ENCODE data around the gene CHRDL1.
A peak's percentile ranks its signal among the peaks of the same experiment; 100 is the strongest.
"Not testable (repeated sequence)": the region's sequence is repeated elsewhere in the genome, so short reads cannot be mapped to it uniquely, and the experiment has no call there.

Gene CHRDL1, protein sequence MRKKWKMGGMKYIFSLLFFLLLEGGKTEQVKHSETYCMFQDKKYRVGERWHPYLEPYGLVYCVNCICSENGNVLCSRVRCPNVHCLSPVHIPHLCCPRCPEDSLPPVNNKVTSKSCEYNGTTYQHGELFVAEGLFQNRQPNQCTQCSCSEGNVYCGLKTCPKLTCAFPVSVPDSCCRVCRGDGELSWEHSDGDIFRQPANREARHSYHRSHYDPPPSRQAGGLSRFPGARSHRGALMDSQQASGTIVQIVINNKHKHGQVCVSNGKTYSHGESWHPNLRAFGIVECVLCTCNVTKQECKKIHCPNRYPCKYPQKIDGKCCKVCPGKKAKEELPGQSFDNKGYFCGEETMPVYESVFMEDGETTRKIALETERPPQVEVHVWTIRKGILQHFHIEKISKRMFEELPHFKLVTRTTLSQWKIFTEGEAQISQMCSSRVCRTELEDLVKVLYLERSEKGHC

DNA sequence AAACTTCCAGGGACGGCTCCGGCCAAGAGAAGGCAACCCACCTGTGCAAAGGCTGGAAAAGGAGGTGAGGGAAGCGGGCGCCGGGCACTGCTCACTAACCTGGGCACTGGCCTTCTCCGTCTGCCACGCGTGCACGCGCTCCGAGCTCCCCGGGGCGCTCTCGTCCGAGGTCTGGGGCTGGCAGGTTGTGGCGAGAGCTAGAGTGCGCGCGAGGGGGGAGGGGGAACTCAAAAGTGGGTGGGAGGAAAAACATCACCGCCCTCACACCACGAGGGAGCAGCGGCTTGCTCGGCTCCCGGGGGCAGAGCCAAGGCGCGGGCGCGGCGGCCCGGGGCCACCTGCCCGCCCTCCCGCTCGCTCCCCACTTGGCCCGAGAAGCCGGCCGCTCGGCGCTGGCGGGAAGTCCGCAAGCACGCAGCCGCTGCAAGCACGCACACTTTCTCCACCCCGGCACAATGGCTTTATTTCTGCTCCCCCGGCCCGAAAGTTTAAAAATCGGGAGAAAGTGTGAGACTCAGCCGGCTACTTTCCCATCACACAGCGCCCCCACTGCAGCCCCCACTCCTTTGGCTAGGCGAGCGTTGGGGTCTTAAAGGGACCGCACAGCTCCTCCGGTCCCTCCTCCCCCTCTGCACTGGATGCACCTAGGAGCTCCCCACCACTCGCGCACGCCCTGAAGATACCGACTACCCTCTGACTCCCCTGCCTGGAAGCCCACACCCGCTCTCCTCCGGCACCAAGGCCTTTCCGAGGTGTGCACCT is at the start of gene CHRDL1:
Gene CHRDL1, minus strand, starts transcription at position 173 of the 762 bp plus-strand sequence. CDS start 3,636 bp downstream, outside the sequence.
- peak; percentile 50 for DNase-seq

DNA sequence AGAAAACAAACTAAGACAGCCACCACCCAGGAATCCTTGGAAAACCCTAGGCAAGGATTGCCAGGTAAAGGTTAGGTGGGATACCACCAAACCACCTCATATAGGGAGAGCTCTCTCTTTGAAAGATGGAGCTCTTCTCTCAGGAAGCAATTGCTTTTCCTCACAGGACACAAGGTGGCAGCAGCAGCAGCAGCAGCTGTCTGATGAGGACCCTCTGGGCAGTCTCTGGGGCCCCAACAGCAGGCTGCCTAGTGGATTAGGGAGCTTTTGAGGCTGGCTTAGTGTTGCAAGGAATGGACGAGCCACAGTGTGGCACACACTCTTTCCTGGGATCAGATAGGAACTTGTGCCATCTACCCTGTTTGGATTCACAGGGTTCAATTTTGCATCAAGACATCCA is 41.4 kb upstream of the CHRDL1 start:
- DNase-seq = no peak

DNA sequence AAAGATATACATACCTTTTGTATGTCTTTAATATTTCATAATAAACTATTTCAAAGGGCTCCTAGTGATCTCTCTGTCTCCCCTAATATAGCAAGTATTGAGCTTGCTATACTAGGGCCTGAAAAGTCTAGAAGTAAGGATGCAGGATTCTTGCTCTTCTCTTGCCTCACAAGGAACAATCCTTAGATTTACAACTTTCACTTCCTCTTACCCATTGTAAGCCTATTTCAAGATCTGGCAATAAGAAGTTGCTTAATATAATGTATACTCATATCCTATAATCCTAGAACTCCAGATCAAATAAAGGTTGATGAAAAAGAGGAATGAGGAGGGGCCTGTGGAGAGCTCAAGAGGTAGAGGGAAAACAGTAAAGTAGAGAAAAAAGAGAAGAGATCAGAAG is 40.8 kb upstream of the CHRDL1 start:
- DNase-seq = no peak

DNA sequence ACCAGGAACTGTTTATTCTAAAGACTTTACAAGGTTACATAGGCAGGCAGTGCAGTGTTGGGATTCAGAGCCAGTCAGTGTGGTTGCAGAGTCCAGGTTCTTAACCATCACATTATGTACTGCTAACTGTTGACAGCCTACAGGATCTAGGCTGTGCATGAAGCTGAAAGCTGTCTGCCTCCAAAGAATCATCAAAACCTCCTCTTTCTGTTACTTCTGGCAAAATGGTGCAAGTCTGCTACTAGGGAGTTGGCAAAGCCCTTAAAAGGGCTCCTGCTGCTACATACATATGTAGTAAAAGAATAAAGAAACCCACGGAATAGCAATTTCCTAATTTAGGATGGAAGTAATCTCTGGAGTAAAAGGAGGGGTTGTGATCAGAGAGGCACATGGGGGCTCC is 40.4 kb upstream of the CHRDL1 start:
- no peak for DNase-seq

DNA sequence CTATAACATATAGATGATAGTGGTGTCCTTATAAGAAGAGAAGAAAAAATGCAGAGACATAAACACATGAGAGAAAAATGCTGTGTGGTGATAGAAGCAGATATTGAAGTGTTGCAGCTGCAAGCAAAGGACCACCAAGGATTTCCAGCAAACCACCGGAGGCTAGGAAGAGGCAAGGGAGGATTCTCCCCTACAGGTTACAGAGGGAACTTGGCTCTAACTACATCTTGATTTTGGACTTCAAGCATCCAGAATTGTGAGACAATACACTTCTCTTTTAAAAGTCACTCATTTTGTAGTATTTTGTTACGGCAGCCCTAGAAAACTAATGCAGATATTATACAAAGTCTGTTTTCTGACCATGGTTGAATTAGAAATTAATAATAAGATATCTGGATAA is 30.4 kb upstream of the CHRDL1 start:
- no peak for DNase-seq

DNA sequence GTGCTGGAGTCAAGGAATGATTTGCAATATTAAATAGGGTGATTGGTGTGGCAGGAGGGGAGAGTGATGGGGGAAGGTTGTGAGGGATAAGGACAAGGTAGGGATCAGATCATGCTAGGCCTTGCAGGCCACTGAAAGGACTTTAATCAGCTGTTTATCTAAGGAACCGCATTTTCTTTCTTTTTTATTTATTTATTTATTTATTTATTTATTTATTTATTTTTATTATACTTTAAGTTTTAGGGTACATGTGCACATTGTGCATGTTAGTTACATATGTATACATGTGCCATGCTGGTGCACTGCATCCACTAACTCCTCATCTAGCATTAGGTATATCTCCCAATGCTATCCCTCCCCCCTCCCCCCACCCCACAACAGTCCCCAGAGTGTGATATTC is 20.9 kb upstream of the CHRDL1 start:
- DNase-seq = not testable (repeated sequence)

DNA sequence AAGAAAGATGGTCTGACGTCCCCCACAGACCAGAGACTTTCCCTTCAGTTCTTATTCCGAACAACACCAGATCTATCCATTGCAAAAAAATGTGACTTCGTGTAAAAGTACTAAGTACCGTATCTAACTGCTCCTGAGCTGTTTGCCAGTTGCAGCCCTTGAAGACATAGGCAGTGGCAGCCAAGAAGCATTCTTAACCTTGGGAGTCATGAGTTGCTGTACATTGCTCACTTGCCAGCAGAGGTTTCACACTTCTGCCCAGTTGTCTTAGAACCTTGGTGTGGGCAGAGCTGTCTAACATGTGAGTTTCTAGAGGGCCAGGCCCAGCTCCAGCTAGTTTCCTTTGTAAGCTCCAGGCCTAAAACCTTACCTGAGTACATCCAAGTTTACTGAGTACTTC is 10.5 kb upstream of the CHRDL1 start:
- no peak for DNase-seq

DNA sequence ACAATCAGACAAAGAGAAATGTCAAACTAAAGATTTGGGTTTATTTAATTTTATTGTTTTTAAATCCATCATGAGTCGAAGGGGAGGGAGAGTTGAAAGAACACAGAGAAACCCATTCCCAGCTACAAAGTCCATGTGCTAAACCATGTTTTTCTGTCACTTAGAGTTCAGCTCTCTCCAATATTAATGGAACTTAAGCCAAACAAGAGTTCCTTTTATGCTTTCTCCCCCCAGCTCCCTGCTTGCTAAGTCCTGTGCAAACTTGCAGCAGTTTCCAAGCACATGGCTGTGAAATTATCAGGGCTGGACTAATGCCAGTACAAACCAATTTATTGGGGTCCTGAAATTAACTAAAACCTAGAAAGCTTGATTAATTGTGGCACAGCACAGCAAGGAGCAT is 9.7 kb upstream of the CHRDL1 start:
- no peak for DNase-seq

DNA sequence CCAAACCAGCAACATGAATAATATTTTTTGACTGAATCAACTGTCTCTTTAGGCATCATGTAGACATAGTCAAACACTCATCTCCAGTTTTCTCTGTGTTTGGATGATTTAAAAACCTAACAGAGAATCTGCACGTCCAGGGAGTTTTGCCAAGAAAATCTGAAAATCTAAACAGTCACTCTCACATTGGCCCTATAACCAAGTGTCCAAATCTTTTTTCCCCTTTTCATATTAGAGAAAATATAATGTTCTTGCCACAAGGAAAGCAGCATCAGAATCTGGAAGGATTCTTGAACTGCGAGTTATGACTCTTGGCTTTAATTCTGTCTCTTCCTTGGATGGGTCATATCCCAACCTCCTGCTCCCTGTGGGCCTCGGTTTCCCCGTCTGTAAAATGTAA is 8.8 kb upstream of the CHRDL1 start:
- DNase-seq = no peak

DNA sequence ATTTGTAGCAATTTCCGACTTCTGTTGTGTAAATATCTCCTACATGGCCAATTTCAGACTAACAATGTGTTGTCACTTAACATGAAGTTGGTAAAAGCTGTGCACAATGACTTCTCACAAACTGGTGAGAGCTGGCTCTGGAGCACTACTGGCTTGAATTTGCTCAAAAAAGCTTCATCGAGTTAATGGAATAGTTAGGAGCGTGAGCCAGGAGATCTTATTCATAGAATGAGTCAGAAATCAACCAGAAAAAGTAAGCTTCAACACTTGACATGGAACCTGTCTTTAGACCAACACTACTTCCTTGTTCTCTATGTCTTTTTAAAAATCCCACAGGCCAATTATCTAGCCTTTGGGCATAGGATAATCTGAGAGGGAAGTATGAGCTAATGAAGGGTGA is 7.9 kb upstream of the CHRDL1 start:
- no peak for DNase-seq

DNA sequence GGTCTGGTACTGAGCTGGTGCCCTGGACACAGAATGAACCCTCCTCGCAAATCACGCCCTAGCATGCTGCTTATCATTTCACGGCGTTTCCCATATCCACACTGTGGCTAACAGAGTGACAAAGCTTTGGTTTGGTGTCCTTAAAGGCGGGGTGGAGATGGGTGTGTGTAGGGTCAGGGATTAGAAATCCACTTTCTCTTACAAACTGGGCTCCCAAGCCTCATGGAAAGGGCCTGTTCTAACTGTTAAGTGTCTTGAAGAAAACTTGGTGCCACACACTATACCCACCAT is 735 bp upstream of the CHRDL1 start:
- DNase-seq = no peak

DNA sequence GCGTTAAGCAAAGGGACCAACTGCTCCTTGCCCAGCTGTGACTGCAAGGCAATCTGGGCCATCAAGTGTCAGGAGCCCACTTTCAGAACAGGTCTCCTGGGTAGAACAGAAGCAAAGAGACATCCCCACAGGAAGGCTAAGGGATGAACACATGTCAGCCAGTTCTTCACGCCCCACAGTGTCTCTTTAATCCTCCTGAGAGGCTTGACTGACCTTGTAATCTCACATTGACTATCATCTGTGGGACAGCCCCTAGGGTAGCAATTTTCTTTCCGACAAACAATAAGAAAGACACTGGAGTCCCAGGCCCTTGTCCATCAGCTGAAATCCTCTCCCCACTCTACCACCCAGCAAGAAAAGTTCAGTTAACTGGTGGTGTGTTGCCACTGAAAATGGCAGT is 1.0 kb downstream of the CHRDL1 start:
- DNase-seq = no peak

DNA sequence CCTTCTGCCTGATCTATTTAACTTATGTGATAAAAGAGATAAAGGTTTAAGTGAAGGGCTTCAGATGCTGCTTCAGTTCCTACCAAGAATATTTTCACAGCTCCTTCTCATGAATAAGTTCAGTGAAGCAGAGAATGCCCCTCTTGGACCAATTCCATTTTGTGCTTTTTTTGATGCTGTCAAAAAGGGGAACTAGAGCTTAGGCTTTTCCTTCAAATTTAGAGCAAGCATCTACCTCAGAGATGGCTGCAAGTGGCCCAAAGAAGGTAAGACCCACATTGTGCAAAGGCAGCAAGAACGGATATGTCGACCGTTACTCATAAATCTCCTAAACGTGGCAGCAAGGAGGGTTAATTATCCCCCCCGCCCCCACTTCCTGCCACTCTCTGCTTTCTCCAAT is 4.5 kb downstream of the CHRDL1 start:
- no peak for DNase-seq

DNA sequence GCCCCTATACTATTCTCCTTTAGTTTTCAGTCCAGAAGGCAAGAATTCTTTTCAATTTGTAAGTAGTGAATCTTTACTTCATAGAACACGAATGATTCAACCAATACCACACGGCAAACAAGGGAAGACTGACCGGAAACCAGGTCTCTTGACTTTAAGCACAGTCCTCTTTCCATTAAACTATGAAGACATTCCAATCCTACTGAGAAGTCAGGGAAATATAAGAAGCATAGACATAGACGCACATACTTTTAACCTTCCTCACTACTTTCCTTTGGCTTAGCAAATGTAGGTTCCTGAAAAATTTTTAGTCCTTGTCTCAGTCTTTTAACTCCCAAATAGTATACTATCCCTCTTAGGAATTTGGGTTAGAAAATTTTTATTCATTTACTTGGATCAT is 9.1 kb downstream of the CHRDL1 start:
- no peak for DNase-seq

DNA sequence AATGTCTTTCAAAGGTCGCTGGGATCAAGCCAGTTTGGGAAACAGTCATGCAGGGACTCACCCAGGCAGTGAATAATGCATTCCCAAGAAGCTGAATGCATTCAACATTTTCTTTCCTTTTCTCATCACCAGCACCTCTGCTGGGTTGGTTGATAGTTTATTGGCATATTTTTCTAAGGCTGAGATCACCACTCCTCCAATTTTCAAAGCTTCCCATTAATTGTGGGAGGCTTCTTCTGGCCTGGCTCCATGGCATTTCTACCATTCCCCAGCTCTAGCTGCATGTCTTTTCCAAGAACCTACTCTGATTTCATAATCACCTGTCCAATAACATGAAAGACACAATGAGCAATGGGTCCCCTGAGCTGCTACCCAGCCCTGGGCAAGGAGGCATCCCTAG is 35.8 kb downstream of the CHRDL1 start:
- no peak for DNase-seq

DNA sequence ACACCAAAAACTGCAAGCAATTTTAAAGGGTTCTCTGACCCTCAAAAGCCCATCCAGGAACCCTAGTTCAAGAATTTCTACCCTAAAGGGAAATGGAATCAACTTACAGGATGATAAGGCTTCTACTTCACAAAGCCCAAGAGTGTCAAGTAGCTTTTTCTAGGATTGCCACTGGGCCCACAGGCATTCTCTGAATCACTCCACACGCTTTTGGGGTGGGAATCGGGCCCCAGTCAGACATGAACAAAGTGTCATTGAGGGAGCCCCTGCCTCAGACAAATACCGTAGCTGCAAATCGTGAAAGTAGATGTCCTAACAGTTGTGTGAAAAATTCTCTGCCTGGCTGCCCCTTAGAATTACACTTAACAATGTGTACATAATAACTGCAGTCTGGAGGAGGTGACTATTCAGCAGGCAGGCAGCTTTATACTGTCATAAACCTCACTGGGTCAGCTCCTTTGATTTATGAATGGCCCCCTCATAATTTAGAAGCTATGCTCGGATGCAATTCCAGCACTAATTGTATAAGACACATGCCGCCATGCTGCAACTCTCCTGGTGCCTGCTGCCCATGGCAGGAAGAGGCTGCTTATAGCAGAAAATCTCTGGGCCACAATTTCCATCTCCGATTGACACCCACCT is 36.7 kb downstream of the CHRDL1 start:
- DNase-seq = no peak

DNA sequence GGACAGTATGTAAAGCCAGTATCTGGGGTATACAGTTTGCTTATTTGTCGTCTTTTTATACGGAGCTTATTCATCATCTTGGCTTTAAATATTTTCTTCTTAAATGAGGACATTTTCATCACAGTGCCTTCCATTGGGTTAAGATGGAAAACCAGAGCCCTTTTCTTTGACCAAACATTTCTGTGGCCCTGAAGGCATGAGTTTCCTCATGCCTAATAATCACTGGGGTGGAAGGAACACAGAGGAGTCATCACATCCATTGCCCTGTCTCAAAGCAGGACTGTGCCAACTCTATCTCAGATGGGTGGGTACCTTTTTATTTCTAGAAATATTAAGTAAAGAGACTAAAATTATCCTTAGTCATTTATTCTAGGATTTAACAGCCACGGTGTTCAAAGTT is 40.0 kb downstream of the CHRDL1 start:
- no peak for DNase-seq

DNA sequence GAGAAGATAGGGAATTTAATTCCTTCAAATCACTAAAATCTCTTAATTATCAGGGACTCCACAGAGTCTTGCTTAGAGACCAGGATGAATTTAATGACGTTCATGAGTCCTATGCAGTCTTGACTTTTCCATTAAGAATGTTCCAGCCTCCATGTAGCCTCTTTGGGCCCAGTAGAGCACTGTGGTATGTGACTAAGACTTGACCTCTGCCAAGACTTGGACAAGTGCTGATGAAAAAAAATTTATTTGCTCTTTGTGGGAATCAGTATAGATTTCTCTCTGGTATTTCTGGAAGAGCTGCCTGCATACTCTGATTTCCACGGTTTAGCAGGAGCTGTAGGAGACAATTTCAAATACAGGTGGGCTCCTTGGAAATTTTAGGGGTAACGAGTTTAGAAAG is 40.6 kb downstream of the CHRDL1 start:
- DNase-seq = no peak

DNA sequence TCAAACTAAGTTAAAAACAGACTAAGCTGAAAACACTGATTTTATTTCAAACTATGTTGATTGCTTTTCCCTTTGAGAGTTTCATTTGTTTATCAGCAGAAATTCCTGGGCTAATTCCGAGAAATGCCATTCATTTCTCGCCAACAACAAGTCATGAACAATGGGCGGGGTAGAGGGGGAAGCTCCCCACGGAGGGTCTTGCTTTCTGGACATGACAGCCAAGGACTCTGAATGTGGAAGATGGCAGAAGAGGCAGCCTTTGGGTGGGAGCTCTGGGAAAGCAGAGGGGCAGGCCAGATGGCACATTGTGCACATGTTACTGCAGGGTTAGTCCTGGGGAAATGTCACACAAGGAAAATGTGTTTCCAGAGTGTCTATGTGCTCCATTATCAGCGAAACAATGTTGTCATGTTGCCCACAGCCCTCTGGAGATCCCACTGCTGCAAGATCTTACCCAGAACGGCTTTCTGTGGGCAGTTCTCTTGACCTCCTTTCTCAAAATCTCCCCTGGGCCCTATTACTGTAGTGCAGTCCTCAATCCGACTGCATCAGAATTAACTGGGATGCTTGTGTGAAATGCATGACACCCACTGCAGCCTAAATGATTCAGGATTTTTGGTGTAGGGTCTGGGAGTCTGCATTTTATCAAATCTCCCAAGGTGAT is 45.0 kb downstream of the CHRDL1 start:
- no peak for DNase-seq

DNA sequence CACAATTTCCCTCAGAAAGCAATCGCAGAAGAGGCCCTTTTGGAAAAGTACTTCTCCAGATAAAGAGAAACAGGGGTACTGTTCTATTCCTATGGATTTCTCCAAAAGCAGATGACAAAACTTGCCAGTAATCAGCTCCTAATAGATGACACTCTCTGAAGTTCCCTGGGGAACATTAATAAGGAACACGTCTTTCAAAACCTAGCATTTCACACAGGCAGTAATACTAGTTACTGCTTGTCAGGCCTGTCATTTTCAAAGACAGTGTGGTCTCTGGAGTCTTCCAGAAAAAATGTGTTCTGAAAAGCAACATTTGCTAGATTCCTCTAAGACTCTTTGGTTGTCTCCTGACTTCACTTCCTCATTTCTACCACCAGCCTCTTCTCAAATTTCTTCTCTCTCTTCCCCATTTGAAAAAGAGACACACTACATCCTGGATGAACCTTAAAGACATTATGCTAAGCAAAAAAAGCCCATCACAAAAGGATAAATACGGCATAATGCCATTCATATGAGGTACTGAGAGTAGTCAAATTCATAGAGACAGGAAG is 47.3 kb downstream of the CHRDL1 start:
- no peak for DNase-seq

DNA sequence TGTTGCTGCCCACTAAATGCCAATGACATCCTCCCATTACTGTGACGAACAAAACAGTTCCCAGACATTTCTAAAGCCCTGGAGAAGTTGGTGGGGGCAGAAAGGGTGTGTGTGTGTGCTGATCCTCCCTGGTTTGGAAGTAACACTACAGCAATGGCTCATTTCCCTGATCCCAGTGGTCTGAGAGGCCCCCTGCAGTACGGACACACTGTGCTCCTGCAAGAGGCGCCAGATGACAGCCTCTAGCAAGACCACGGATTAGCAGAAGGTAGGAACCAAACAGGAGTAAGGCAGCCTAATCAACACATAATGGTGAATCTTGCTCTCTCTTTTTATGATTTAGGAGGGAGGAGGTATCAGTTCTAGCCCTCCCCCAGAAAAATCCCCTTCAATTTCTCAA is 49.6 kb downstream of the CHRDL1 start:
- no peak for DNase-seq

DNA sequence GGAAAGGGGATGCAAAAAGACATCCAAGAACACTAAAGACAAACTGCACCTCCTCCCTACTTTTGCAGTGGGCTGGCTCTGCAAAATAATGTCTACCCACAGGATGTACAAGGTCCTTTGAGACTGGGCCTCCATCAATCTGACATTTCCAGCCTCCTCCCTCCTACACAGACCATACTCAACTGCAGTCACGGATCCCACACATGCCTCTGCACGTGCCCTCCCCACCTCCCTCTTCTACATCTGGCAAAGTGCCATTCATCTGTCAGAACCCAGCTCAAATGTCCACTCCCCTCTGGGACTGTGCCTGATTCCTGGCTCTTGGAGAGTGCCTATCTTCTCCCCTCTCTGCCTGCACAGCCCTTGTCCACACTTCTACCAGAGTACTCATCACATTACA is 50.3 kb downstream of the CHRDL1 start:
- DNase-seq = peak; percentile 13

DNA sequence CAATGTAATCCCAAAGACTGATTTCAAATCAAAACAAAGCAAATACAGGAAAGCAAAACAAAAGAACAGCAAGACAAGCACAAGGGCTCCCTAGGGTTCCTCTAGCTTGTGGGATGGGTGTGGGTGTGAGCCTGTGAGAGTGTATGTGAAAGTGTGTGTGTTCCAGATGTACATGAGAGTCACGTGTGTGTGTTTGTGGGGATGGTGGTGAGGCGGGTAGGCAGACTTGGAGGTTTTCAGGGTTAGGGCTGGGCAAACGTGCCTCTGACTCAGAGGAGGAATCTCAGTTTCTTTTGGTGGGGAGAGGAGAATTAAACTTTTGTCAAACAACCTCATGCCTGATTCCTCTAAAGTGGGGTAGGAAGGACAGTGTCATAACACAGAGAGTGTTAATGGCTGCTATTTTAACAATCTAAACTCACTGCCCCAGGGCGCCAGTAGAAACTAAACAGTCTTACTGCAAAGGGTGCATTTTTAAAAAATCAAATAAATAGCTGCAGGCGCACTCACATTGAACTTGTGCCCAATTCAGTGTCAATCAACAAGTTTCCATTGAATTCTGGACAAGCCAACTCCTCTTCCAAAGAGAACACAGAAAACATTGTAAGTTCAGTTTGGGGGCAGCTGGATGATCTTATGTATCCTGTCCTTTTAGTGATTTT is 51.8 kb downstream of the CHRDL1 start:
- DNase-seq = no peak

All from NCI-H1105 treated with DMSO at 0.1 percent for 48 hours (cell line).